ENCODE data around the gene C6orf136. TPM values are rescaled to one million over a fixed set of nuclear protein-coding genes. Genes with fewer than 3 reads are reported as not detected.
A peak's percentile ranks its signal among the peaks of the same experiment; 100 is the strongest.

The C6orf136 gene
- total and polyA plus RNA-seq, 2 donors from 2014 or later = 27.4 to 45.6 TPM

DNA sequence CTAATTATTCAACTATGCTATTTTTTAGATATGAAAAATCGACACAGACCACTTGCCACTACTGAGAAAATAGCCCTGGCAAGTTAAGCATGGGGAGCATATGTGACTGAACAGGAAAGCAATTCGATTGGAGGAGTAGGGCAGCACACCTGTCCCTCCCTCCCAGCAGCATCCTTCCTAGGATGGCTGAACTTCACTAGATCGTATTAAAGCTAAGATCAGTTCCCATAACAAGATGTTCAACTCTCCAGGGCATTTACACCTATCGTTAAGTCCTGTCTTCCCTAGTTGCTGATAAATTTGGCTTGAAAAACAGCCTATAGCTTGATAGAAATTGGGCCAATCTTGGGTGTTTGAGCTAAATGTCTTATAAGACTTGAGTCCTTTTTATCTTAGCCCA, 36.9 kb upstream of the C6orf136 start:
- Histone ChIP-seq H3K4me1 (ENCODE audit: control insufficient read depth in 2 of 3, insufficient read depth in 2 of 3, low read depth in 1 of 3, low read length in 3 of 3) (peaks cover 6 to 35% (median 23%) of the 10 kb centered on the region in 3 donors), H3K9ac (ENCODE audit: low read length in 3 of 3) (no peak overlapping the region), H3K27ac (ENCODE audit: low read depth in 2 of 2, low read length in 2 of 2) (no peak overlapping the region), H3K36me3 (ENCODE audit: control insufficient read depth in 2 of 3, insufficient read depth in 3 of 3, low read length in 3 of 3) (peaks cover 21 to 45% (median 23%) of the 10 kb centered on the region in 3 donors), H3K4me3 (ENCODE audit: low read length in 3 of 3) (no peak overlapping the region), H3K27me3 (ENCODE audit: control insufficient read depth, insufficient read depth, low read length) (no peaks in the 10 kb centered on the region), H3K9me3 (ENCODE audit: control insufficient read depth in 2 of 3, insufficient read depth in 1 of 3, low read length in 3 of 3) (no peaks in the 10 kb centered on the region)
- TF ChIP-seq, protein P1, sequence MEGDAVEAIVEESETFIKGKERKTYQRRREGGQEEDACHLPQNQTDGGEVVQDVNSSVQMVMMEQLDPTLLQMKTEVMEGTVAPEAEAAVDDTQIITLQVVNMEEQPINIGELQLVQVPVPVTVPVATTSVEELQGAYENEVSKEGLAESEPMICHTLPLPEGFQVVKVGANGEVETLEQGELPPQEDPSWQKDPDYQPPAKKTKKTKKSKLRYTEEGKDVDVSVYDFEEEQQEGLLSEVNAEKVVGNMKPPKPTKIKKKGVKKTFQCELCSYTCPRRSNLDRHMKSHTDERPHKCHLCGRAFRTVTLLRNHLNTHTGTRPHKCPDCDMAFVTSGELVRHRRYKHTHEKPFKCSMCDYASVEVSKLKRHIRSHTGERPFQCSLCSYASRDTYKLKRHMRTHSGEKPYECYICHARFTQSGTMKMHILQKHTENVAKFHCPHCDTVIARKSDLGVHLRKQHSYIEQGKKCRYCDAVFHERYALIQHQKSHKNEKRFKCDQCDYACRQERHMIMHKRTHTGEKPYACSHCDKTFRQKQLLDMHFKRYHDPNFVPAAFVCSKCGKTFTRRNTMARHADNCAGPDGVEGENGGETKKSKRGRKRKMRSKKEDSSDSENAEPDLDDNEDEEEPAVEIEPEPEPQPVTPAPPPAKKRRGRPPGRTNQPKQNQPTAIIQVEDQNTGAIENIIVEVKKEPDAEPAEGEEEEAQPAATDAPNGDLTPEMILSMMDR (IDR thresholded peaks at IDR 0.05; ENCODE audit: borderline replicate concordance, extremely low read depth, insufficient read depth) = no peak
- FAIRE-seq = no peak
- intact Hi-C loops (cut with DNase I) = no loop called here
- DNase-seq = no peak

GRCh38 chr6:30611150-30611855, 35.6 kb upstream of the C6orf136 start:
- Histone ChIP-seq H3K36me3 (ENCODE audit: control insufficient read depth in 2 of 3, insufficient read depth in 3 of 3, low read length in 3 of 3) (peaks cover 14 to 38% (median 21%) of the 10 kb centered on the region in 3 donors), H3K4me1 (ENCODE audit: control insufficient read depth in 2 of 3, insufficient read depth in 2 of 3, low read depth in 1 of 3, low read length in 3 of 3) (peaks cover 6 to 35% (median 23%) of the 10 kb centered on the region in 3 donors), H3K9me3 (ENCODE audit: control insufficient read depth in 2 of 3, insufficient read depth in 1 of 3, low read length in 3 of 3) (no peaks in the 10 kb centered on the region), H3K27me3 (ENCODE audit: control insufficient read depth, insufficient read depth, low read length) (no peaks in the 10 kb centered on the region), H3K9ac (ENCODE audit: low read length in 3 of 3) (no peak overlapping the region), H3K27ac (ENCODE audit: low read depth in 2 of 2, low read length in 2 of 2) (peak overlapping the region in 1 of 2 donors; percentile 18), H3K4me3 (ENCODE audit: low read length in 3 of 3) (no peak overlapping the region)
- DNase-seq (no peak), FAIRE-seq (no peak)
- TF ChIP-seq, protein P1 (IDR thresholded peaks at IDR 0.05; ENCODE audit: borderline replicate concordance, extremely low read depth, insufficient read depth) = no peak
- intact Hi-C loops (cut with DNase I) = no loop called here

GRCh38 chr6:30611856-30612194, 35.1 kb upstream of the C6orf136 start:
- peaks cover 6 to 35% (median 23%) of the 10 kb centered on the region in 3 donors for H3K4me1 ChIP-seq (ENCODE audit: control insufficient read depth in 2 of 3, insufficient read depth in 2 of 3, low read depth in 1 of 3, low read length in 3 of 3)
- intact Hi-C loops (cut with DNase I) = no loop called here
- no peak for FAIRE-seq

More at GRCh38 chr6:30611856-30612194, 35.1 kb upstream of the C6orf136 start:
- Histone ChIP-seq H3K4me3 (ENCODE audit: low read length in 3 of 3) (no peak overlapping the region), H3K27ac (ENCODE audit: low read depth in 2 of 2, low read length in 2 of 2) (no peak overlapping the region), H3K9ac (ENCODE audit: low read length in 3 of 3) (peak overlapping the region in 1 of 3 donors; percentile 22), H3K27me3 (ENCODE audit: control insufficient read depth, insufficient read depth, low read length) (no peaks in the 10 kb centered on the region), H3K9me3 (ENCODE audit: control insufficient read depth in 2 of 3, insufficient read depth in 1 of 3, low read length in 3 of 3) (no peaks in the 10 kb centered on the region), H3K36me3 (ENCODE audit: control insufficient read depth in 2 of 3, insufficient read depth in 3 of 3, low read length in 3 of 3) (peaks cover 11 to 38% (median 18%) of the 10 kb centered on the region in 3 donors)
- no peak for DNase-seq
- TF ChIP-seq, protein P1 (IDR thresholded peaks at IDR 0.05; ENCODE audit: borderline replicate concordance, extremely low read depth, insufficient read depth) = no peak

Data from kidney (tissue), 14 donors.